ENCODE results near the gene GPSM1.
"Not testable (repeated sequence)": the region's sequence is repeated elsewhere in the genome, so short reads cannot be mapped to it uniquely, and the experiment has no call there.

The GPSM1 gene

DNA sequence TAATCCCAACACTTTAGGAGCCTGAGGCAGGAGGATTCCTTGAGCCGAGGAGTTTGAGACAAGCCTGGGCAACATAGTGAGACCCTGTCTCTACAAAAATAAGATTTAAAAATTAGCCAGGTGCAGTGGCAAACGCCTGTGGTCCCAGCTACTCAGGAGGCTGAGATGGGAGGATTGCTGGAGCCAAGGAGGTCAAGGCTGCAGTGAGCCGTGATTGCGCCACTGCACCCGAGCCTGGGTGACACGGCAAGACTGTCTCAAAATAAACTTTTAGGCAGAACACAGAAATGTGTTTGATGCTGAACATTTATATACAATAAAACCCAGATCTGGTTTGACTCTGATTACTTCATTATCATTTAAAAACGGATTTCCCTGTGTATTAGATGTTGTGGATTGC is 78.1 kb downstream of the GPSM1 start:
- in situ Hi-C loops (cut with MboI; ENCODE audit: low sequenced_read_pairs): no loop called here

GRCh38 chr9:136405904-136406303 is 78.6 kb downstream of the GPSM1 start:
- in situ Hi-C loops (cut with MboI; ENCODE audit: low sequenced_read_pairs): not testable (repeated sequence)

- in situ Hi-C loops (cut with MboI; ENCODE audit: low sequenced_read_pairs): not testable (repeated sequence)
Measured at GRCh38 chr9:136407061-136407460, 79.7 kb downstream of the GPSM1 start.

DNA sequence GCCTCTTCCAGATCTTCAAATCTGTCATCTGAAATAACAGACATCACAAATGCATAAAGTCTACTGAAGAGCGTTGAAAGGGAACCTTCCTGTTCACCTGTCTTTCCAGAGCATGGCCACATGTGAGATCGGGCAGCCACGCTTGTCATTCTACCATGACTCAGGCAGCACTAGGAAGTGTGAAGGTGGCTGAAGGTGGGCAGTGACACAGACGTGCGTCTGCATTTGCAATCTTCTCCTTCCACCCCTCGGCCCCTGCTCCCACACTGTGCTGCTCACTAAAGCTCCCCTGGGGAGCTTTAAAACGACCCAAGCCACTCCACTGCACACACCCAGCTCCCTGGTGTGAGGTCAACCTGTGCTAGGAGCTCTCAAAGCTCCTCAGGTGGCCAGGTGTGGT is 80.6 kb downstream of the GPSM1 start:
- in situ Hi-C loops (cut with MboI; ENCODE audit: low sequenced_read_pairs): no loop called here
